ENCODE data around the gene MYOT. TPM values are rescaled to one million over a fixed set of nuclear protein-coding genes. Genes with fewer than 3 reads are reported as not detected.

Gene MYOT
- total and polyA plus RNA-seq, 11 donors = 6.2 to 374 (median 27.7) TPM

GRCh38 chr5:137888863-137889759, 21.5 kb downstream of the MYOT start, which contains the start of gene PKD2L2:
Gene PKD2L2 (plus strand): TSS chr5:137889457. CDS start chr5:137889492, 35 bp downstream.
- DNase-seq (peak; percentile 87 to 94 (median 93)), ATAC-seq (peak; percentile 89 to 98 (median 96))
- peak within 1 kb of the TSS; percentile 82 to 96 (median 91) for H3K27ac ChIP-seq
- H3K4me1 ChIP-seq = peaks cover 0 to 33% (median 11%) of the 10 kb centered on the region in 12 donors
- 10 to 32% (median 15%) methylated on average over 23 to 59 of the region's 59 CpGs for WGBS, 4 donors
- TF ChIP-seq CTCF (IDR thresholded peaks at IDR 0.05) (peak in 5 of 12 donors; percentile 4 to 26 (median 14)), POLR2A (IDR thresholded peaks at IDR 0.05) (peak; percentile 44 to 78)
- no peaks in the 10 kb centered on the region for H3K9me3 ChIP-seq
- no peaks in the 10 kb centered on the region for H3K36me3 ChIP-seq
- peak within 1 kb of the TSS; percentile 21 to 72 (median 59) for H3K4me3 ChIP-seq
- intact Hi-C loops (cut with DNase I) = loop anchor here in 2 of 10 donors (5.0 kb wide), 2 partner anchors 52 to 137 kb away; partner anchors contain the start of gene HNRNPA0 (in 1 of the 2)
- H3K27me3 ChIP-seq = no peaks in the 10 kb centered on the region

GRCh38 chr5:137890845-137891244, 23.2 kb downstream of the MYOT start:
- intact Hi-C loops (cut with DNase I) = no loop called here
- no peak for ATAC-seq
- DNase-seq = no peak
- Histone ChIP-seq H3K4me1 (peaks cover 0 to 33% (median 11%) of the 10 kb centered on the region in 12 donors), H3K9me3 (no peaks in the 10 kb centered on the region), H3K27ac (peak overlapping the region in 2 of 12 donors; percentile 5 to 96), H3K4me3 (no peak overlapping the region), H3K36me3 (no peaks in the 10 kb centered on the region), H3K27me3 (no peaks in the 10 kb centered on the region)
- TF ChIP-seq CTCF (IDR thresholded peaks at IDR 0.05) = no peak
- no peak for TF ChIP-seq POLR2A (IDR thresholded peaks at IDR 0.05)
- 83 to 100% (median 94%) methylated on average over 1 of the region's 1 CpG for WGBS, 4 donors

GRCh38 chr5:137891849-137892248, 24.2 kb downstream of the MYOT start:
- H3K36me3 ChIP-seq = no peaks in the 10 kb centered on the region
- no peaks in the 10 kb centered on the region for H3K27me3 ChIP-seq
- 89 to 96% (median 91%) methylated on average over 3 of the region's 3 CpGs for WGBS, 4 donors
- peaks cover 0 to 31% (median 9%) of the 10 kb centered on the region in 12 donors for H3K4me1 ChIP-seq
- TF ChIP-seq CTCF (IDR thresholded peaks at IDR 0.05) (peak in 4 of 12 donors; percentile 10 to 50 (median 38)), POLR2A (IDR thresholded peaks at IDR 0.05) (no peak)
- H3K9me3 ChIP-seq = no peaks in the 10 kb centered on the region
- ATAC-seq (no peak), DNase-seq (no peak)
- intact Hi-C loops (cut with DNase I) = no loop called here
- peak overlapping the region in 1 of 12 donors; percentile 41 for H3K27ac ChIP-seq
- no peak overlapping the region for H3K4me3 ChIP-seq

GRCh38 chr5:137894586-137894985, 26.9 kb downstream of the MYOT start:
- peaks cover 0 to 13% (median 0%) of the 10 kb centered on the region in 12 donors for H3K4me1 ChIP-seq
- ATAC-seq = peak in 1 of 4 donors; percentile 27
- intact Hi-C loops (cut with DNase I) = no loop called here
- no peaks in the 10 kb centered on the region for H3K36me3 ChIP-seq
- no peak for DNase-seq
- no peaks in the 10 kb centered on the region for H3K27me3 ChIP-seq
- no peak for TF ChIP-seq POLR2A (IDR thresholded peaks at IDR 0.05)
- TF ChIP-seq CTCF (IDR thresholded peaks at IDR 0.05) = no peak
- no peak overlapping the region for H3K4me3 ChIP-seq
- no peak overlapping the region for H3K27ac ChIP-seq
- H3K9me3 ChIP-seq = no peaks in the 10 kb centered on the region

Measured in heart left ventricle (tissue), 16 donors.